HG02884 (cell line): Measurements from ENCODE around the gene FABP1.

Source experiments
- ATAC-seq: cut with Tn5 transposase; IDR thresholded peaks from one replicate; pipeline ENCODE4 v1.9.1; 2021; ENCODE audit warnings: mild to moderate bottlenecking, moderate library complexity; ENCODE audit not compliant: unreplicated experiment

The FABP1 gene

DNA sequence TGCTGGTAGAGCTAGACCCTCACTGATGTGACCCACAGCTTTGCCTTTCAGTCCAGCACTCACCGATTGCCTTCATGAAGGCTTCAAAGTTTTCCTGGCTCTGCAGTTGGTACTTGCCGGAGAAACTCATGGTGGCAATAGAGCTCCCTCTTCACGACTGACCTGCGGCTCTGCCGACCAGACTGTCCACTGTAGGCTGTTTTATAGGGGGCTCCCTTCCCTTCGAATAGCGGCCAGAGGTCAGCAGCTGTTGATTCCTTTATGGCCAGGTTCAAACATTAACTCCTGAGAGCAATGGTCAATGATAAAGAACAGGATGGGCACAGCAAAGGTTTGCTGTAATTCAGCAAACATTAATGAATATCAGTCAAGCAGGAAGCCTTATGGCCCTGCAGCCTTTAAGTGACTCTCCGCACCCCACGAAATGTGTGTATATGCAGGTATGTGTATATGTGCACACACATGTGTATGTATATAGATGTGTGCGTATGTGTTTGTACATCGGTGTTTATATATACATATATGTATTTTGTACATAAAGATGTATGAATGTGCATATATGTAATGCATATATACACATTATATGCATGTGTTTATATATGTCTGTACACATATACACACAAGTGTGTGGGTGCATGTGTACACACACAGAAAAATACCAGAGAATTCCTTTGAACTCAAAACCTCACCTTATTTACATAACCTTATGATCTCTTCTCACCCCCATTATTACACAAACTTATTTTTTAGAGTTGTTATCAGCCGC lies at the start of gene FABP1:
Gene FABP1, minus strand, starts transcription at position 175 of the 766 bp plus-strand sequence. Its CDS starts 45 bp downstream, at position 130.
- no peak for ATAC-seq

DNA sequence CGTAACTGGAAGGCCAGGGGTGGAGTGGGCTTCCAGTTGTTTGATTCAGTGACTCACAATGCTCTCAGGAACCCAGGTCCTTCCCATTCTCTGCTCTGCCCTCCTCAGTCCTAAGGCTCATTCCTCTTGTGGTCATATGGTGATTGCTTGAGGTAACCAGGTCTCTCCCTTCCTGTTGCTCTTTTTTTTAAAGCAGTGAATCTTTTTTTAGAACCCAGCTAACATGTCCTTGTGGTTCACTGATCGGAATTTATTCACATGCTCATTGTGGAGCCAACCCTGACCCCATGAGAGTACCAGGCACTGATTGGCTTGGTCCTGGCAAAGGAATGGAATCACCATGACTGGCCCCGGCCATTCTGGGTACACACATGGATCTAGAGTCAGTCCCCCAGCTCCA lies 49.7 kb upstream of the FABP1 start:
- no peak for ATAC-seq

GRCh38 chr2:88176352-88176984 lies 48.6 kb upstream of the FABP1 start:
- no peak for ATAC-seq

DNA sequence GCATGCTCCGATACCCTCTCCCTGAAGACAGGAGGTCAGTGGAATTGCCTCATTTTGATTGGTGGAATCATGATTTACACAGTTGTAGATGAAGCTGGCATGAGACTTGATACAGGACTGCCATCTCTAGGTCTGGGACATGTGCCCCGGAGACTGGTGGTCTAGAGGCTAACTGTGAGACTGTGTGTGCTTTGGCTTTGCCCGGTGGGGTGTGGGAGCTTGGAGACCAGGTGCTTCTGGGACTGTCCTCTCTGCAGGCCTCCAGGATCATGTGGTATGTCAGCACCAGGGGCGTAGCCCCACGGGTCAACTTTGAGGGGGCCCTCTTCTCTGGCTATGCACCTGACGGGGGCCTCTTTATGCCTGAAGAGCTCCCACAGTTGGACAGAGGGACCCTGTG lies 45.0 kb upstream of the FABP1 start:
- no peak for ATAC-seq

- no peak for ATAC-seq
These were observed 44.1 kb upstream of the FABP1 start for GRCh38 chr2:88171966-88172365.

- ATAC-seq, result no peak
These were observed 42.6 kb upstream of the FABP1 start for GRCh38 chr2:88170472-88170892.

- ATAC-seq, result no peak
These were observed 40.5 kb upstream of the FABP1 start for GRCh38 chr2:88168386-88168785.

DNA sequence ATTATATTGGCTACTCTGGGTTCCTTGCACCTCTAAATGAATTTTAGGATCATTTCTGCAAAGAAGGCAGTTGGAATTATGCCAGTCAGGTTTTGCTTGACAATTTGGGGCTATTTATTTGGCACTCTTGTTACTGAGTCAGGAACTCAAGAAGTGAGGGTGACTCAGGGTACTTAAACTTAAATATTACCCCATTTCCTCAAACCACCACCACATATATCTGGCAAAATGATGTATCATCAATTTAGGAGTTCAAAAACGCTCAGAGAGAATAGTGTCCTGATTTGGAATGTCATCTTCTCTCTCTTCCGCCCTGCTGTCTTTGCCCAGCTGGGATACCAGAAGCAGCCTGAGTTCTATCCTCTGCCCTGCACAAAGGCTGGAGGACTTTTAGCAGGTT lies 39.9 kb upstream of the FABP1 start:
- ATAC-seq, result no peak

- no peak for ATAC-seq
These were observed 37.6 kb upstream of the FABP1 start for GRCh38 chr2:88165332-88166003.

GRCh38 chr2:88161446-88162244 lies 33.8 kb upstream of the FABP1 start:
- no peak for ATAC-seq

GRCh38 chr2:88160517-88160916 lies 32.7 kb upstream of the FABP1 start:
- ATAC-seq, result no peak

DNA sequence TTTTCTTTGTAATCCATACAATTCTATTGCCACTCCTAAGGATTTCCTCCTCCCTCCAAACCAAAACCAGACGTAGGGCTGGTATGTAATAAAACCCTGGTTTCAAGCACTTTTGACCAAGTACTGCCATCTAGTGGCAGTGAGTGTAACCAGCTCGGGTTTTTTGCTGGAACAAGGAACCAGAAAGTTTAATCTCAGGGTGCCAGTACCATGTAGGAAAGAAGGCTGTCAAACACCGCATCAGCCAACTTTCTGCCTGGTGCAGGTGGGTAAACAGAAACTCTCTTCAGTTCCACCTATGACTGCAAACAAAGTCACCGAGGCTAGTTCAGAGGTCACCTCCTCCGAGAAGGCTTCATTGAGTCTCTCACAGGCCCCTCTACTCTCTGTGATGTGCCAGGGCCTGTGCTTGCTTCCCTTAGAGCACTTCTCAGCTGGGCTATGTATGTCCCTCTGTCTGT lies 32.1 kb upstream of the FABP1 start:
- ATAC-seq, result no peak

- no peak for ATAC-seq
These were observed 31.6 kb upstream of the FABP1 start for GRCh38 chr2:88159481-88159880.

GRCh38 chr2:88148929-88149438 lies 21.1 kb upstream of the FABP1 start:
- no peak for ATAC-seq

- ATAC-seq, result no peak
These were observed 19.3 kb upstream of the FABP1 start for GRCh38 chr2:88147145-88147544.

DNA sequence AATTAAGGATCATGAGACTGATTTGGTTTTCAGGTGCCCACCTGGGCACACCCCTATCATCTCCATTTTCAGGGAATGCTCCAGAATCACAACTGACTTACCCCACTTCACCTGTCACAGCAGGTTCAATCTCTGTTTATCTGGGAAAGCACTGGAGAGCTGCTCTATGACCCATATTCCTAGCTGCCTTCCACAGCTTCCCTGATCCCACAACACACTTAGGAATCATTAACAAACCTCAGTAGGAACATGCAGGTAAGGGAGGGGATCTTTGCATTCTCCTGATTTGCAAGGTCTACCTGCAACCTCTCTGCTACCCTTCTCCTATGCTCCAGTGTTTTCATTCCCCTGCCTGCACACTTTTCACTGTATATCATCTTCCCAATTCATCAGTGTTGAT lies 18.7 kb upstream of the FABP1 start:
- ATAC-seq, result no peak

DNA sequence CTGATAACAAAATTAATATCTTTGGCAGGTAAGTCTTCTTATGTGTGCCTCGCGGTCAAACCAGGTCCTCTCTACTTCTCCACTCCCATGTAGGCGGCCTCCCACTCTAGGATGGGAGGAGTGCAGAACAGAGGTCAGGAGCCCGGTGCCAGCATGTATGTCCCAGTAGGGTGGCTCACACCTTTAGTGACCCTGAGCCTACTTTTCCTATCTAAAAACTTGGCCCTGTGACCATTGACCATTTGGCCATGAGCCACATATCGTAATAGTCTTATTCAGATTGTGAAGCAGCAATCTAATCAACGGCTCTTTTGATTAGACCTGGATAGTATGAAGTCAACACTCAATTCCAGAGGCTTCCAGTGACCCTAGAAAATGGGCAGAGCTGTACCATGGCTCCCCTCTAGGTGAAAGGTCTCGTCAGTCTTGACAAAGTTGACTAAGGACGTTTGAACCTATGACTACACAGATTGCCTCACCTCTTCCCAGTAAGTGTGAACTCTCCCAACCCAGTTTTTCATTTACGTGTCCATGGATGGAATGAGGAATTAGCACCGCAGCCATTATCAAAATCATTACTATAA lies 17.1 kb upstream of the FABP1 start:
- ATAC-seq, result no peak

DNA sequence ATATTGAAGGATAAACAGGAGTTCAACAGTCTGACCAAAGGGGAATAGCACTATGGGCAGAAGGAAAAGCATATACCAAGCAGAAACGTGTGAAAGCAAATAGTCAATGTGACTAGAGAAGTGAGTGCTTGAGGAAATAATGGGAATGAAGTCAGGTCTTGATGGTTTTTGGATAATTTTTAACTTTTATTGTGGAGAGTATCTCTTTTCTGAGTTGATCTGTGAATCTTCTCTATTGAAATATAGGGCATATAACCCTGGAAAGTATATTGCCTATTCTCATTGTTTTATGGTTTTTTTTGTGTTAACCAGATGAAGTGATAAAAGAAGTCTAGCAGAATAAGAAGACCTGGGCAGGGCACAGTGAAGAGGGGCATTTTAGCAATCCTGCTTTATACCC lies 16.4 kb upstream of the FABP1 start:
- no peak for ATAC-seq

DNA sequence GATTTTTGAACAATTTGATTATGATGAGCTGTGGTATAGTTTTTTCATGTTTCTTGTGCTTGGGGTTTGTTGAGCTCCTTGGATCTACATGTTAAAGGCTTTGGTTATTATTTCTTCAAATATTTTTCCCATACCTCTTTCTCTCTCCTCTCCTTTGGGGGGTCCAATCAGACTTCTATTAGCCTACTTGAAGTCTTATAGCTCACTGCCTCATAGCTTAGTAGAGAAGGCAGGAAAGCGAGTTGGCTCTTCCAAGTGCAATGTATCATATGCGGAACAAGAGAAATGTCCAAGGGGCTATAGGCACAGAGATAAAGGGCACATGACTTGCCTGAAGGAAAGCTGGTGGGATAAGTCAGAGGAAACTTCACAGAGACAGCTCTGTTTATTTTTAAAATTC lies 14.1 kb upstream of the FABP1 start:
- no peak for ATAC-seq

DNA sequence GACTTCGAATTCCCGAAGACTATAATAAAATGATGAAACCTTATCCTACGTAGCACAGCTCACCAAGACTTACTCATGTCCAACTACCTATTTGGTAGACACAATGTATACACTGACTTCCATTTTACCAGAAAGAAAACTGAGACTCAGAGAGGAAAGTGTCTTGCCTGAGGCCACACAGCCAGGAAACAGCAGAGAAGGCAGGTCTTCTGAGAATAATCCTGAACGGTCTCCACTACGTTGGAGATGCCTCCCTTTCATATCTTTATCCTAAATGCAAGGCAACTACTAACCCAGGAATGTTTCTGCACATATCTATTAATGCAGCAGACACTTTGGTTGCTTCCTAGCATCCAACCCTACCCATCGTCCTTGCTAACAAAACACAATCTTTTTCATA lies 11.9 kb upstream of the FABP1 start:
- no peak for ATAC-seq
